ENCODE data around the gene ZMAT2.
"Not testable (repeated sequence)": the region's sequence is repeated elsewhere in the genome, so short reads cannot be mapped to it uniquely, and the experiment has no call there.

Gene ZMAT2

GRCh38 chr5:140690376-140690932, 9.8 kb upstream of the ZMAT2 start:
- TF ChIP-seq CTCF (conservative IDR thresholded peaks at IDR 0.05; ENCODE audit: control insufficient read depth, insufficient read depth, low read depth, low read length), result no peak
- DNase-seq (ENCODE audit: low read depth), result no peak
- peak overlapping the region; percentile 79 for H3K4me3 ChIP-seq (ENCODE audit: control insufficient read depth, low read depth, low read length)

GRCh38 chr5:140690941-140691924, 9.0 kb upstream of the ZMAT2 start, which contains the start of the genes HARS1 and HARS2:
TSS of gene HARS1 (minus strand) at chr5:140691370. CDS start at chr5:140691304, 66 bp downstream.
TSS of gene HARS2 (plus strand) at chr5:140691455. CDS start at chr5:140691649, 194 bp downstream.
- DNase-seq (ENCODE audit: low read depth), result peak; percentile 94
- TF ChIP-seq CTCF (conservative IDR thresholded peaks at IDR 0.05; ENCODE audit: control insufficient read depth, insufficient read depth, low read depth, low read length), result no peak
- H3K4me3 ChIP-seq (ENCODE audit: control insufficient read depth, low read depth, low read length), result peak within 1 kb of the TSS; percentile 79

GRCh38 chr5:140694276-140694675, 6.0 kb upstream of the ZMAT2 start:
- TF ChIP-seq CTCF (conservative IDR thresholded peaks at IDR 0.05; ENCODE audit: control insufficient read depth, insufficient read depth, low read depth, low read length), result no peak
- H3K4me3 ChIP-seq (ENCODE audit: control insufficient read depth, low read depth, low read length), result no peak overlapping the region
- no peak for DNase-seq (ENCODE audit: low read depth)

- no peak for DNase-seq (ENCODE audit: low read depth)
- no peak for TF ChIP-seq CTCF (conservative IDR thresholded peaks at IDR 0.05; ENCODE audit: control insufficient read depth, insufficient read depth, low read depth, low read length)
- no peak overlapping the region for H3K4me3 ChIP-seq (ENCODE audit: control insufficient read depth, low read depth, low read length)
Observed at GRCh38 chr5:140696891-140697492, 3.3 kb upstream of the ZMAT2 start.

GRCh38 chr5:140707812-140708211, 7.6 kb downstream of the ZMAT2 start:
- H3K4me3 ChIP-seq (ENCODE audit: control insufficient read depth, low read depth, low read length), result no peak overlapping the region
- DNase-seq (ENCODE audit: low read depth), result no peak
- TF ChIP-seq CTCF (conservative IDR thresholded peaks at IDR 0.05; ENCODE audit: control insufficient read depth, insufficient read depth, low read depth, low read length), result no peak

GRCh38 chr5:140708787-140709186, 8.5 kb downstream of the ZMAT2 start:
- not testable (repeated sequence) for DNase-seq (ENCODE audit: low read depth); H3K4me3 ChIP-seq (ENCODE audit: control insufficient read depth, low read depth, low read length)
